Gastroesophageal sphincter (tissue), 3 donors: Measurements from ENCODE around the gene ZNF507.

Experiments used
- EP300 ChIP-seq: sonication (generic); formaldehyde crosslinking; IDR thresholded peaks from one replicate; pipeline ENCODE4 v1.6.1; 2017; ENCODE audit warnings: antibody characterized with exemption, mild to moderate bottlenecking
- POLR2A ChIP-seq, 2 donors: fragments of 450-650 bp; IDR thresholded peaks; one replicate each; pipeline ENCODE4 v1.6.1; 2017; ENCODE audit warnings: antibody characterized with exemption in 2 of 2, mild to moderate bottlenecking in 2 of 2, moderate library complexity in 1 of 2
- POLR2AphosphoS5 ChIP-seq: sonication (generic); formaldehyde crosslinking; IDR thresholded peaks from one replicate; pipeline ENCODE4 v1.6.1; 2017; ENCODE audit warnings: antibody characterized with exemption
- TF ChIP-seq, protein P1 (sequence below), 4 experiments: fragments of 200-600 bp in 2 of 4; fragments of 450-650 bp in 2 of 4; sonication (generic) in 1 of 4; IDR thresholded peaks; one replicate each; pipeline ENCODE4 v1.5.1; 2017 to 2019; ENCODE audit warnings: antibody characterized with exemption in 4 of 4, mild to moderate bottlenecking in 2 of 4, moderate library complexity in 2 of 4

DNA sequence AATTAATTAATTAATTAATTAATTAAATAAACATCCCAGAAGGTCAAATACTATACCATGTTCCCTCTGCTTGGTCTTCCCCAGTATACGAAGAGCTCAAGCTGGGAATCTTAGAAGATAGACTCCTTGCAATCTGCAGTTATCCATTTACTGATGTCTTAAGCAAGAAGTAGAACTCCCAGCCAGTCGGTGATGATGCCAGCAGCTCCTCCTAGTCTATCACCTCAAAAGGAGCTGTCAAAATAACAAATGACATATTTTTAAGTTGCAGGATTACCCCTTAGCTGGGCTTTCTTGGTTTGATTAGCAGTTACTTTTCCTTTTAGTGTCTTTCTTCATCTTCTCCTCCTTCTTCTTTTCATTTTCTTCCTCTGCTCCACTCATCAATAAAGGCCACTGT lies 6.0 kb upstream of the ZNF507 start:
- TF ChIP-seq, protein P1, sequence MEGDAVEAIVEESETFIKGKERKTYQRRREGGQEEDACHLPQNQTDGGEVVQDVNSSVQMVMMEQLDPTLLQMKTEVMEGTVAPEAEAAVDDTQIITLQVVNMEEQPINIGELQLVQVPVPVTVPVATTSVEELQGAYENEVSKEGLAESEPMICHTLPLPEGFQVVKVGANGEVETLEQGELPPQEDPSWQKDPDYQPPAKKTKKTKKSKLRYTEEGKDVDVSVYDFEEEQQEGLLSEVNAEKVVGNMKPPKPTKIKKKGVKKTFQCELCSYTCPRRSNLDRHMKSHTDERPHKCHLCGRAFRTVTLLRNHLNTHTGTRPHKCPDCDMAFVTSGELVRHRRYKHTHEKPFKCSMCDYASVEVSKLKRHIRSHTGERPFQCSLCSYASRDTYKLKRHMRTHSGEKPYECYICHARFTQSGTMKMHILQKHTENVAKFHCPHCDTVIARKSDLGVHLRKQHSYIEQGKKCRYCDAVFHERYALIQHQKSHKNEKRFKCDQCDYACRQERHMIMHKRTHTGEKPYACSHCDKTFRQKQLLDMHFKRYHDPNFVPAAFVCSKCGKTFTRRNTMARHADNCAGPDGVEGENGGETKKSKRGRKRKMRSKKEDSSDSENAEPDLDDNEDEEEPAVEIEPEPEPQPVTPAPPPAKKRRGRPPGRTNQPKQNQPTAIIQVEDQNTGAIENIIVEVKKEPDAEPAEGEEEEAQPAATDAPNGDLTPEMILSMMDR (IDR thresholded peaks at IDR 0.05), result no peak
- no peak for TF ChIP-seq POLR2AphosphoS5
- TF ChIP-seq EP300, result no peak
- no peak for TF ChIP-seq POLR2A (IDR thresholded peaks at IDR 0.05)
